Fibroblast of the aortic adventitia (primary cell): Measurements from ENCODE around the gene SLC6A2. TPM values are rescaled to one million over a fixed set of nuclear protein-coding genes. Genes with fewer than 3 reads are reported as not detected.

Experiments
- DNase-seq: peaks from one replicate; pipeline ENCODE4 v3.0.0-alpha.2; 2010; ENCODE audit warnings: low read depth
- H3K4me3 ChIP-seq: 2 replicates; pipeline ENCODE4 v1.5.1; 2011; ENCODE audit warnings: low read depth, mild to moderate bottlenecking, control low read depth, low read length, moderate library complexity
- total RNA-seq: library from RNA; depleted of rRNA; stranded (reverse); fragments of >200 nt; gene quantifications from 2 replicates; pipeline ENCODE4 v1.2.3, GENCODE V29; 2012; ENCODE audit warnings: low replicate concordance
- TF ChIP-seq, protein P1 (sequence below): IDR thresholded peaks from 2 replicates; pipeline ENCODE4 v1.5.1; 2011; ENCODE audit warnings: mild to moderate bottlenecking, low read length, control low read depth, inconsistent platforms; ENCODE audit not compliant: insufficient read depth

SLC6A2 gene
- total RNA-seq, 1 donor = not detected

DNA sequence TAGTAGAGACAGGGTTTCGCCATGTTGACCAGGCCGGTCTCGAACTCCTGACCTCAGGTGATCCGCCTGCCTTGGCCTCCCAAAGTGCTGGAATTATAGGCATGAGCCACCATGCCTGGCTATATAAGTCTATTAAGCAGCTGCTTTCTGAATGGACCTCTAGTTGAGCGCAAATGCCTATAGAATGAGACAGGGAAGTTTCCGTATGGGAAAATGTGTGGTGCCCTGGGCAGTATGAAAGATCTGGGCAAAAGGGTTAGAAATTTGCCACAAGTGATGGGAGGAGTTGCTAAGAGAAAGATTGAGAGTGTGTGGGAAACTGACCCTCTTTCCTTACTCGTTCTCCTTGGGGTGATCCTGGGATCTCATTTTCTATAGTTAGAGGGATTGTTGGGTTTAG, 26.3 kb downstream of the SLC6A2 start:
- TF ChIP-seq, protein P1, sequence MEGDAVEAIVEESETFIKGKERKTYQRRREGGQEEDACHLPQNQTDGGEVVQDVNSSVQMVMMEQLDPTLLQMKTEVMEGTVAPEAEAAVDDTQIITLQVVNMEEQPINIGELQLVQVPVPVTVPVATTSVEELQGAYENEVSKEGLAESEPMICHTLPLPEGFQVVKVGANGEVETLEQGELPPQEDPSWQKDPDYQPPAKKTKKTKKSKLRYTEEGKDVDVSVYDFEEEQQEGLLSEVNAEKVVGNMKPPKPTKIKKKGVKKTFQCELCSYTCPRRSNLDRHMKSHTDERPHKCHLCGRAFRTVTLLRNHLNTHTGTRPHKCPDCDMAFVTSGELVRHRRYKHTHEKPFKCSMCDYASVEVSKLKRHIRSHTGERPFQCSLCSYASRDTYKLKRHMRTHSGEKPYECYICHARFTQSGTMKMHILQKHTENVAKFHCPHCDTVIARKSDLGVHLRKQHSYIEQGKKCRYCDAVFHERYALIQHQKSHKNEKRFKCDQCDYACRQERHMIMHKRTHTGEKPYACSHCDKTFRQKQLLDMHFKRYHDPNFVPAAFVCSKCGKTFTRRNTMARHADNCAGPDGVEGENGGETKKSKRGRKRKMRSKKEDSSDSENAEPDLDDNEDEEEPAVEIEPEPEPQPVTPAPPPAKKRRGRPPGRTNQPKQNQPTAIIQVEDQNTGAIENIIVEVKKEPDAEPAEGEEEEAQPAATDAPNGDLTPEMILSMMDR = no peak
- no peak overlapping the region for H3K4me3 ChIP-seq
- no peak for DNase-seq

DNA sequence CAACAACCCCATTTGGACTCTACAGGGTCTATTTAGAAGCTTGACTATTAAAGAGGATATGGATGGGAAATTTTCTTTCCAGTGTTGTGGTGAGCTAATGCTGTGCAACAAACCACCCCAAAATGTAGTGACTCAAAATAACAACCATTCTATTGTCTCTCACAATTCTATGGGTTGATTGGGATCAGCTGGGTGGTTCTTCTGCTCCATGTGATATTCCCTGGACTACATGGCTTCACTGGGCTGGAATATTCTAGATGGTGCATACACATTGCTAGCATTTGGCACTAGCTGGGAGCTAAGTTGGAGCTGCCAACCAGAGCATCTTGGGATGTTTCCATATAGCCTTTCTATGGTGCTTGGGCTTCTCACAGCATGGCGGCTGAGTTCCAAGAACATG, 30.2 kb downstream of the SLC6A2 start:
- H3K4me3 ChIP-seq = no peak overlapping the region
- DNase-seq = no peak
- TF ChIP-seq, protein P1 = no peak

DNA sequence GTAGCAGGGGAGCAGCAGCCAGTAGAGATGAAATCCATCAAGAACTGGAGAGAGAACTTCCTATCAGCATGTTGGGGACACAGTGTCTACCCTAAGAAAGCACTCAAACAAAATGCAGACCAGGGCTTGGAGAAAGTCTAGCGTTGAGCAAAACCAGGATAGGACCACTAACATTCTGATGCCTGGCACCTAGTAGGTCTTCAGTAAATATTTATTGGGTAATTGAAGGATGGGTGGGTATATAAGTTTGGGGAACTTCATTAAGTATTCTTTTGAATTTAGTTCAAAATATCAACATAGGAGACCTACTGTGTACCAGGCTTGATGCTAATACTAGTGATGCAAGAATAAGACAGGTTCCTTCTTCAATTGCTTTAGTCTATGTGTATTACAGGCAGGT, 30.9 kb downstream of the SLC6A2 start:
- DNase-seq = no peak
- H3K4me3 ChIP-seq = no peak overlapping the region
- TF ChIP-seq, protein P1 = no peak

DNA sequence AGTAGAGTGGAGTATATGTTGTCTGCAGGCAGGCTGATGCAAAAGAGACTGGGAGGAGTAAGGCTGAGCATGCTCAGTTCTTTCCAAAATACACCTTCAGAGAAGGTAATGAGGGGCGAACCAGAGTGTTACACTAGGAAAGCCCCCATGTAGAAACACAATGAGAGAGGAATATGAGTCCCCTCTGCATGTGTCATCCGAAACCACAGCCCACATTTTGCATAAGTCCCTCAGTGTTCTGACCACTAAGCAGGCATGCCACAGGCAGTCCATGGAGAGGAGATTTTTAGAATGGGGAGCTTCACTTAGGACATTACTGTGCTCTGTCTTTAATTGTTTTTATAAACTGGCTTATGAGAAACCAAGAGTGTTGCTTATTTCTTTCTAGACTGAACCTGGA, 32.0 kb downstream of the SLC6A2 start:
- H3K4me3 ChIP-seq = no peak overlapping the region
- TF ChIP-seq, protein P1 = no peak
- no peak for DNase-seq

DNA sequence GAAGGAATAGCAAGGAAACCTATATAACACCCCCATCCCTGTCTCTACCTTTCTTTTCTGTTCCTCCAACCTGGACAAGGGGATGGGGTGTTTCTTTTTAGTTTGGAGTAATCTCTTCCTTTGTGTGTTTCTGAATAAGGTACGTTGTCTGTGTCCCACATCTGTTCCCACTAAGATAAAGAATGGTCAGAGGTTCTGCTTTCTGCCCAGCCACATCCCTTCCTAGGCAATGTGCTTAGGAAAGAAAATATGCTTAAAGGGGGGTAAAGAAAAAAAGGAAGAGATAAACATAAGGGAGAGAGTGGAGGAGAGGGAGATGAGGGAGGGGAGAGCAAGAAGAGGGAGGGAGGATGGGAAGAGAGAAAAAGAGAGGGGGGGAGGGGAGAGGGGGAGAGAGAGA, 35.1 kb downstream of the SLC6A2 start:
- H3K4me3 ChIP-seq = no peak overlapping the region
- TF ChIP-seq, protein P1 = no peak
- DNase-seq = no peak

DNA sequence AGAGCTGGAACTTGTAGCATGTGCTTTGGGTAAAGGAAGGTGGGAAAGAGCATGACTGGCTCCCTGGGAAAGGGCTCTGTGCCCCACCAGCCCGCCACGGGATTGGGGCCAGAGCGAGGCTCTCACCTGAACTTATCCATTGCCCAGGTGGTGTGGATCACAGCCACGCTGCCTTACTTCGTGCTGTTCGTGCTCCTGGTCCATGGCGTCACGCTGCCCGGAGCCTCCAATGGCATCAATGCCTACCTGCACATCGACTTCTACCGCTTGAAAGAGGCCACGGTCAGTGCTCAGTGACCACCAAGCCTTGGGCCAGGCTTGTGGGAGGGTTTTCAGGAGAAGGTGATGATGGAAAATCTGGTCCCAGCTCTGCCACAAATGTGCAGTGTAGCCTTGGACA, 36.0 kb downstream of the SLC6A2 start:
- TF ChIP-seq, protein P1 = no peak
- H3K4me3 ChIP-seq = no peak overlapping the region
- no peak for DNase-seq

DNA sequence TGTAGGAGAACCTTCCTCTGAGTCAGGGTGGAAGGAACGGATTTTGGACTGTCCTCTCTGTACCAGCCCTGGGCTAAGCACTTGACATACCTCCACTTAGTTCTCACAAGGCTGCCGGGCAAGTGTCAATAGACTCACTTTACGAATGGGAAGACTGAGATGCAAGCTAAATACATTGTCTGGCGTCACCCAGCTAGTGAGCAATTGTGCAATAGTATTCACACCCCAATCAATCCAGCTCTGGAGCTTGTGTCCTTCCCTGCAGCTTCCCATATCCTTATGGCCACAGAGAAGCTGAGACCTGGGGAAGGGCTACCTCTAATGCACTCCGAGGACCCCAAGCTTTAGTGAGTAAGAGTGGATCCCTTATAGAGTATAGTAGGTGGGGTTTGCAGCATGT, 39.8 kb downstream of the SLC6A2 start:
- TF ChIP-seq, protein P1 = no peak
- H3K4me3 ChIP-seq = no peak overlapping the region
- DNase-seq = no peak
